T follicular helper cell (primary cell): ENCODE results near the gene EDN1.
"Not testable (repeated sequence)": the region's sequence is repeated elsewhere in the genome, so short reads cannot be mapped to it uniquely, and the experiment has no call there.

Experiments used
- DNase-seq: peaks from one replicate; pipeline ENCODE4 v3.0.0-alpha.2; 2020; ENCODE audit warnings: low read depth

Gene EDN1

GRCh38 chr6:12294851-12295536 lies 4.8 kb downstream of the EDN1 start:
- no peak for DNase-seq

- DNase-seq = no peak
Observed at GRCh38 chr6:12295558-12296254, 5.5 kb downstream of the EDN1 start.

- DNase-seq = no peak
Observed at GRCh38 chr6:12296255-12296573, 6.1 kb downstream of the EDN1 start.

- no peak for DNase-seq
Observed at GRCh38 chr6:12296604-12297003, 6.4 kb downstream of the EDN1 start.

- no peak for DNase-seq
Observed at GRCh38 chr6:12297363-12298016, 7.3 kb downstream of the EDN1 start.

GRCh38 chr6:12298017-12298978 lies 8.1 kb downstream of the EDN1 start:
- DNase-seq = no peak

- no peak for DNase-seq
Observed at GRCh38 chr6:12298995-12299394, 8.8 kb downstream of the EDN1 start.

GRCh38 chr6:12301018-12301417 lies 10.9 kb downstream of the EDN1 start:
- no peak for DNase-seq

- DNase-seq = no peak
Observed at GRCh38 chr6:12304487-12304886, 14.3 kb downstream of the EDN1 start.

GRCh38 chr6:12309070-12309469 lies 18.9 kb downstream of the EDN1 start:
- no peak for DNase-seq

- no peak for DNase-seq
Observed at GRCh38 chr6:12311106-12311505, 20.9 kb downstream of the EDN1 start.

GRCh38 chr6:12312736-12313135 lies 22.6 kb downstream of the EDN1 start:
- DNase-seq = no peak

- no peak for DNase-seq
Observed at GRCh38 chr6:12313306-12313991, 23.3 kb downstream of the EDN1 start.

- no peak for DNase-seq
Observed at GRCh38 chr6:12313992-12314589, 23.9 kb downstream of the EDN1 start.

GRCh38 chr6:12314751-12315150 lies 24.6 kb downstream of the EDN1 start:
- no peak for DNase-seq

- DNase-seq = no peak
Observed at GRCh38 chr6:12315292-12316081, 25.3 kb downstream of the EDN1 start.

- DNase-seq = no peak
Observed at GRCh38 chr6:12318749-12319148, 28.6 kb downstream of the EDN1 start.

- not testable (repeated sequence) for DNase-seq
Observed at GRCh38 chr6:12320074-12320473, 29.9 kb downstream of the EDN1 start.

GRCh38 chr6:12324099-12324498 lies 33.9 kb downstream of the EDN1 start:
- no peak for DNase-seq

GRCh38 chr6:12324748-12325147 lies 34.6 kb downstream of the EDN1 start:
- no peak for DNase-seq
